GM21526 (cell line): Measurements from ENCODE around the gene THADA.

Experiments
- ATAC-seq: cut with Tn5 transposase; IDR thresholded peaks from one replicate; pipeline ENCODE4 v1.9.1; 2021; ENCODE audit warnings: moderate library complexity; ENCODE audit not compliant: unreplicated experiment, low FRiP score

The THADA gene

DNA sequence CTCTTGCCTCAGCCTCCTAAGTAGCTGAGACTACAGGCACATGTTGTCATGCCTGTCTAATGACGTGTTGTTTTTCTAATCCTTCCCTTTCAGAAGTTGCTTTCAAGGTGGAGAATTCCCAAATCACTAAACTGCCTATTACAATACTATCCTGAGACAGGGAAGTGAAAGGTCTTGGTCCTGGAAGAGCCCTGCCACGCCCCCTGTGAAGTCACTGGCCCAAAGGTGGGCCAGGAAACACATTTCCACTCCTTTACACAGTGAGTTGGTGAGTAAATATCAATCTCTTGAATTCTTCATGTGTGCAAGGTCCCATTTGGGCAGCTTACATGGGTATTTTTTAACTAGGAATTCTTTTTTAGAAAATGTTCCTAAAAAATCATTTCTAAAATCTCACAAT is 150.1 kb downstream of the THADA start:
- ATAC-seq, result no peak

DNA sequence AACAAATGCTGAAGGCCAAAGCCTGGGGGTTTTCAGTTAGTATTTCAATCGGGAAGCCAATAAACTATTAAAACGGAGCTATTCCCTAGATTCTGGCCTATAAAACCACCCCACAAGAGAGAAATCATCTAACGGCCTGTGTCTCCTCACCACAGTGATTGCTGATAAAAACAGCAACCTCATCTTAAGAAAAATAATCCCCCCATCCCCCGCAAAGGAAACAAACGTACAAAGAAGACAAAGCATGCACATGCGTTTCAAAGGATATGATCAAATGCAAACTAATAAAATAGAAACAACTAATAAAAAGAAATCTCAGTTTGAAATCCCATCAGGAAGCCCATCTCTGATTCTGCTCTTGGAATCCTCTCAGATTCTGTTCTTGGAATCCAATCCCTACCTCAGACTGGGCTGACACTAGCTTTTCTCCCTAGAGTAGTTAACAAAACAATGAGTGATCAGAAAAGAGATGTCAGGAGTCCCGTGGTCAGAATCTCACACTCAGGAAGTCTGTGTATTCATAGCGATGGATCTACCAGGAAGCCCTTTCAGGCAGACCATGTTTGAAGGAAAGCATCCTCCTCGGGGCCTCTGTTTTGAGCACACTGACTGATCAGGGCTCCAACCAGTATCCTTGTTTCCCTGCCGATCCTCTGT is 150.7 kb downstream of the THADA start:
- ATAC-seq, result no peak

DNA sequence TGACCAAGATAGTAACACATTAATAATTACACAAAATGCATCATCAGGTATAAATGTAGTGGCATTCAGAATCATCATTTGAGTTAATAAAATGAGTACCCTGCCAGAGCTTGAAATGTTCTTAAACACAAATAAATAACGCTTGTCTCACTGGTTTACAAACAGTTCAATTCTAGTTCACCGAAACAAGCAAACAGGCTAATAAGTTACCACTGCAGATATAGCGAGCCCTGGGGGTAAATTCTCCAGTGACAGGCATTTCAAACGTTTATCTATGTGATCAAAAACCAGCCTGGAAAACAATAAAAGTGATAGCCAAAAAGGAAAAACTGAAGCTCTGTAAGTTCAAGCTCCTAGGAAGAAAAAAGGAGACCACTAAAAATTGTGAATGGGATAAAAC is 152.6 kb downstream of the THADA start:
- no peak for ATAC-seq

DNA sequence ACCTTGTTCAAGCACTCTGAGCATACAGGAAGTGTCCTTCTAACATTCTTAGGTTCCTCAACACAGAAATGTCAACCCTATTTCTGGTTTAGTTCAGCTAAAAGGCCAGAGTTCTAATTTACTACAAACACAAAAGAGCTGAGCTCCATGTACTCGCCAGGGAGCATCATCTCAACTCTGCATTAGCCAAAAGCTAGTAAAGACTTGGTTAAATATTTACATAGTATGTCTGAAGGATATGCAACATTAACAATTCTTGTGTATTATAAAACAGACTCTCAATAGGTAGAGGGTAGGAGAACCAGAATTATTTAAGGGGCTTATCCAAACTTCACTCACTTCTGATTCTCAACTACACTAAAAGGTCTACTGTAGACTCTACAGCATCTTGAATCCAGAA is 154.6 kb downstream of the THADA start:
- no peak for ATAC-seq

DNA sequence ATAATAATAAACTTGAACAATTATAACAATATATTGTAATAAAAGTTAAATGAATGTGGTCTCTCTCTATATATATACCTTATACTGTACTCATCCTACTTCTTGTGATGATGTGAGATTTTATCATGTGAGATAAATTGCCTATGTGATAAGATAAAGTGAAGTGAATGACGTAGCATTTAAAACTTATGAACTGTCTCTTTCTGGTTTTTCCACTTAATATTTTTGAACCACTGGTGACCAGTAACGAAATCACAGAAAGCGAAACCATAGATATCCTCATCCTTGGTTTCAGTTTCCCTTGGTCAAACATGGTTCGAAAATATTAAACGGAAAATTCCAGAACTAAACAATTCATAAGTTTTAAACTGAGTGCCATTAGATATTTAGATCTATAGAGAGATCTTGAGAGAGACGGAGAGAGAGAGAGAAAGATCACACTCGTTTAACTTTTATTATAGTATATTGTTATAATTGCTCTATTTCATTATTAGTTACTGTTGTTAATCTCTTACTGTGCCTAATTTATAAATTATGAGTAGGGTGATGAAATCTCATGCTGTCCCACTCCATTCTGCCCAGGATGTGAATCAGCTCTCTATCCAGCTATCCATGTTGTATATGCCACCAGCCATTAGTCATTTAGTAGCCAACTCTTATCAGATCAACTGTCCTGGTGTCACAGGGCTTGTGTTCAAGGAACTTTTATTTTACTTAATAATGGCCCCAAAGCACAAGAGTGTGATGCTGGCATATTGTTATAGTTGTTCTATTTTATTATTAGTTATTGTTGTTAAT is 156.8 kb downstream of the THADA start:
- no peak for ATAC-seq

DNA sequence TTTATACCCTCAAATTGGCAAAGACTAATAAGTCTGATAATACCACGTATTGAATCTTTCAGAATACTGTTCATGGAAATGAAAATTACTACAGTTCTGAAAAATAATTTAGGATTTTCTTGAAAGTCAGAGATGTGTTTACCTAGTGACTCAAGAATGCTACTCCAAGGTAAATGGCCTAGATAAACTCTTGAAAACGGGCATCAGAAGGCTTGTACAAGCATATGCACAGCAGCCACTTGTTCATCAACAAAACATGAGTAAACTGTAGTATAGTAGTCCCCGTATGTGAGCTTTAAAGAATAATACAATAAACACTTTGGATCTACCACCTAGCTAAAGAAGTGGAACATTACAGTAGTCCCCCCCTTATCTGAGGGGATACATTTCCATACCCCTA is 157.5 kb downstream of the THADA start:
- ATAC-seq, result no peak

DNA sequence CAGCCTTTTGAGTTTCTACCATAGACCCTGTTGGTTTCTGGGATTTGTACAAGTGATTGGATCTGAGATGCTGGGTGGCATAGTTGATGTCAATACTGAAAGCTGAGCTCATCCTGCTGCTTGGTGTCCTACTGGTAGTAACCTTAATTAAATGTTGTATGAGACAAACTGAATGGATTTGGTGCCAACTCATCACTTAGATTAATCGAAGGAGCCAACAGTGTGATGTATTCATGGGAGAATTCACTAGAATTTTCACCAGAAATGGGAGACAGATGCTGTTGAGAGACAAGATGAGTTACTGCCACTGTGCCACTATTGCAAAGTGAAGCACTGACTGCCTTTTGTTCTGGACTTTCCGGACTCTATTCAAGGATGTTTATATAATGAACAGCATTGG is 158.5 kb downstream of the THADA start:
- no peak for ATAC-seq

DNA sequence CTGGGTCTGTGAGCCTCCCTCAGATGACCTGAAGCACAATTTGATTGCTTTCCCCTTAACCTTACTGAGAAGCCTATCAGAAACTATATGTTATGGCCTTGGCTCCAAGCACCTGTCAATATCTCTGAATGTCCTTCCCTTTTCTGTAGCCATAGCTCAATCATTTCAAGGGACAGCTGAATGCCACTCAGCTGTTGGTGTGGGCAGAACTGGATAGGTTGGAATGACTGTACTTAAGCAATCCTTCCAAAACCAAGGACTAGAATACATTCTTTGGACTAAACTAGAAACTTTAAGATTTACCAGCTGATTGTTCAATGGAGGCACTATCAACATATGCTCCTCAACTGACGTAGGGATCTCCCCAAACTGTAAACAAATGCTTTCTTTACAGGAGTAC is 159.4 kb downstream of the THADA start:
- no peak for ATAC-seq

DNA sequence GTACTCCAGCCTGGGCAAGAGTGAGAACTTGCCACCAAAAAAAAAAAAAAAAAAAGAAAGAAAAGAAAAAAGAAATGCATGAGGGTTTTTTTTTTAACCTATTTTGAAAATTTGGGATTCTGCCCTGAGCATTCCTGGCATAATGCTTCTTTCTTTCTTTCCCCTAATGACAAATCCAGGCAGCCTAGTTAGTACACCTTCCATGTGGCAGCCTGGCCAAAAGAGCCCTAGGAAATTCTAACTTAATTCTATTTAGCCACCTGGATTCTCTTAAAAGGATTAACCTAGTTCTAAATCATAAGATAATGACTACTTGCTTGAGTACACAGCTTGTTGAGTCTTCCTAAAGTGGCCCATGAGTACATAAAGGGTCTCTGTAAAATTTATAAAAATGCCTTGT is 160.1 kb downstream of the THADA start:
- ATAC-seq, result no peak

DNA sequence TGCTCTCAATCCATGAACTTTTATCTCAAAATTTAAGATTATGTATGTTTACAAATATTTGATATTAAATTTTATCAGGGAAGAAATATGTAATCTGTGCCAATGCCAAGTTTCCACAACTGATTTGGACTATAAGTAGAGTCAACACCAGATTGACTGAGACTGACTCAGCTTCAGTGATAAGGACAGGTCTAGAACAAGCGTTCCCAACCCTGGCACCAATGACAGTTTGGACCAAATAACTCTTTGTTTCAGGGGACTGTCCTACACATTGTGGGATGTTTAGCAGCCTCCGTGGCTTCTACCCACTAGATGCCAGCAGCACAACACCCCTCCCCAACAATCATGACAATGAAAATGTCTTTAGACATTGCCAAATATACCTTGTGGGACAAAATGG is 165.3 kb downstream of the THADA start:
- no peak for ATAC-seq

DNA sequence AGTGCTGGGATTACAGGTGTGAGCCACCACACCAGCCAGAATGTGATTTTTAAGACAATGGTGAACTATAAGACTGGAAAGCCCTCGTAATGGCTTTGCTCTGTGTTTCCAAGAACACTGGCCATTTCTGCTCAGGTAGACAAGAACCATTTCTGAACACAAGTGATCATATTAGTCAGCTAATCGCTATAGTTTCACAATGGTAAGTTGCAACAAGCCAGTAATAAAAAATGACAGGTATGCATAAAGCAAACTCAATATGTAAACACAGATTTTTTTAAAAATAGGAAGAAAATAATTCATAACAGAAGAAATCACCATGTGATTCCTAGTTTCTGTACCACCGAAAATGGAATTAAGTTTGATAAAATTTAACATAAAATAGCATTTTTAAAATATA is 166.5 kb downstream of the THADA start:
- no peak for ATAC-seq

DNA sequence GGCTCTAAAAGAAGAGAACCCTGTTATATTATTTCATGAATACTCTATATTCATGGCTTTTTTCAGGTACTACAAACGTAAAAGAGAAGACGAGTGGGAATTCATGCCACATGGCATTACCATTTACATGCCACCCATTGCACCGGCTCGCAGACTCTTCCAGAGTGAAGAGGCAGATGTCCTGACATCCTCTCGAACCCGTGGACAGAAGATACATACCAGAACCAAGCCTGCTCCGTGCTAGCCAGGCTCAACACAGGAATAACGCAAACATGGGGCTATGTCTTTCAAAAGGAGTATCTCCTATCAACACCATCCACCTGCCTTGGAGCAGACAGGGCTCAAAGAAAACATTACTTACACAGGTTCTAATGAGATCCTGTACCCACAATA is 168.8 kb downstream of the THADA start:
- ATAC-seq, result no peak

DNA sequence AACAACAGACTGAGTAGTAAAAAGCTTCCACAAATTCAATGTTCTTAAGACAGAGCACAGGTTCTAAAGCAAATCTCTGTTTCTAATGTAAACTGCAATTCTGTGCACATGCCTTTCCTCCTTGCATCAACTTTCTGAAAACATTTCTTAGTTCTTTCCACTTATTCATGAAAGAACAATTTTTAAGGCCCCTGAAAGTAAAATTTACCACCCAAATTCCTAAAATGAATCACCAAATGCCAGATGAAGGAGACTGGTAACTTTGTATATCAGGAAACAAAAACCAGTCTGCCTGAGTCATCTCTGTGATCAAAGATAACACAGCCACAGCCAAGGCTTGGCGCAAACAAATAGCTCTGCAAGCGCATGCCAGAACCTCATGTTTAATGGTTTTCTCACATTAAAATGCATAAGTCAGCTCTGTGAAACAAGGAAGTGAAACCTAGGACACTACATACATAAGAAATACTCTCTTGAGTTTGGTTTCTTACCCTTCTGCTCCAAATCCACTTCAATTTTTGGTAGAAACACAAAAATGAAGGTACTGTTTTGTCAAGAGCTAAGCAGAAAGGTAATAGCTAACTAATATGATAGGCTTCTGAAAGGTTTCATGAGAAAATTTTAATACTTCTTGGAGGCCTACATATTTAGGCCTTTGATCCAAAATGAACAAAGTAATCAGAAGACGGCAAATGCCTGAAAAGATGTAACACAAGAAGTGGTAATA is 169.4 kb downstream of the THADA start:
- ATAC-seq, result peak; percentile 79

DNA sequence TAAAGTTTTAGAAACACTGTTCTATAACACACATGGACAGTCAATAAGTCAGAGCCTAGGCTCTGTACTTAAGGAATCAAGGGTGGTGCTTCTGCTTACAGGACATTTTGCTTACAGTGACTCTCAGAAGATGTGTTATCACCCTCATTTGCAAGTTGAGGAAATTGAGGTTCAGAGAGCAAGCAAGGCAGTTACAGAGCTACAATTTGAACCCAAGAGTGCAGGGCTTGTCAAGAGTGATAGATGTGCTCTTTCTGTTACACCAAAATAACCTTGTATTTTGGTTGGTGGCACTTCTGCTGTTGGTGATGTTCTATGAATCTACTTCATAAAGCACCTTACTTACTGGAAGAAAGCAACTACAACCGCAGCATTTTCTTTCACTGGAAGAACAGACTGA is 170.2 kb downstream of the THADA start:
- no peak for ATAC-seq

DNA sequence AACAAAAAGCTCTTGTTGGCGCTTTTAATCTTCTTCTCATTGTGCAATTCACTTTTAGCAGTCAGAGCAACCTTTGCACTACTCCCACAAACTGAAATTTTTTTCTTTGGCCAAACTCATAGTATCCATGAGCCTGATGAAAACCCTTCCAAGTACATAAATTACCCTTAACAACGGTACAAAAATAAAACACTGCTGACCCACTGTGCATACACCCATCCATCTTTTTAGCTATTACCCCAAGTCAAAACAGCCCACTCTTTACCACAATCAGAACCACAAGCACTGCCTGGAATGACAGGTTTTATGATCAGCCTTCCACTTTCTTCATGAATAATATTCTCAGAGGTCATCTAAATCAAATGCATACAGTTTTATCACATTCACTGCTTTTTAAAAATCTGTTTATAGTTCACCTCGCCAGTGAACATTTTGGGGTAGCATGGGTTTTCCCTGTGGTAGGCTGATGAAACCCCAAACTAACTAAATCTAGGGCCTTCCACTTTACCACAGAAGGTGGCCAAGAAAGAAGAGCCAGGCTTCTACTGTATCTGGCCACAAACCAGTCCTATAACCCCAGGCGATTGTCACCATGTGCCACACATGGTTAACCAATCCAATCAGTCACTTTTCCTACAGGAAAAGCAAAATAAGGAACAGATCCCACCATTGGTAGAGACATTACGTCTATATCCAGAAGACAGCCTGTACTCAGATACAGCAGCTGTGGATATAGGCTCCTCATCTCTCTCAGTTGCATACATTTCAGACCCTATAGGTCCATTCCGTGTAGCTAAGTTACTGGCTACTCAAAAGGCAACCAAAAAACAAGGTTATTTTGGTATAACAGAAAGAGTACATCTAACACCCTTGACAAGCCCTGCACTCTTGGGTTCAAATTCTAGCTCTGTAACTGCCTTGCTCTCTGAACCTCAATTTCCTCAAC is 171.3 kb downstream of the THADA start:
- no peak for ATAC-seq

DNA sequence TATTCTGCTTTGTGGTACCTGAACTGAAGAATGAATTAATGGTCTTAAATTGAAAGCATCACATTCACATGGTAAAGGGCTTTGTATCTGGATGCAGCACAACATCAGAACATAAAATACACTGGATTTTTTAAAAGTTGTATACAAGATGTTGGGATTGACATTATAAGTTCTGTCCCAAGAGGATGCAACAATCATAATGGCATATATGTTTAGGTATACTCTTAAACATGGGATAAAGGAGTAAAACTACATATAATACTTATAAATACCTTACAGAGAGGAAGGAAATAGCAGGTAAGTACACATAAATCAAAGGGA is 171.9 kb downstream of the THADA start:
- no peak for ATAC-seq

DNA sequence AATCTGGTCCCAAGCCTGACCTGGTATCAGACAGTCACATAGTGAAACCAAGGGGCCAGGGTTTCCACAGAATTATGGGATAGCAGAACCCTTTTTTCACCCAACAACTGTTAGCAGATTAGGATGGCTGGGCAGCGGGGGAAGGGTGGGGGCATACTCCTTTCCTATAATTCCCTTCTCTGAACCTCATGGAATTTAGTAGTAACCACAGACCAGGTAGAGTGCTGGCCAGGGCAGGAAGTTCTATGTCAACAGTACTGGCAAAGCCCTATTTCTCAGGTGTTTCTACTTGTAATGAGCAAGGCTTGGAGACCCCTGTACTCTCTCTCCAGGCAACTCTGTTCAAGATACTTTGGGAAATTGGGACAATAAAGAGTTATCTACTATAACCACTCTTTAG is 174.6 kb downstream of the THADA start:
- ATAC-seq, result no peak

DNA sequence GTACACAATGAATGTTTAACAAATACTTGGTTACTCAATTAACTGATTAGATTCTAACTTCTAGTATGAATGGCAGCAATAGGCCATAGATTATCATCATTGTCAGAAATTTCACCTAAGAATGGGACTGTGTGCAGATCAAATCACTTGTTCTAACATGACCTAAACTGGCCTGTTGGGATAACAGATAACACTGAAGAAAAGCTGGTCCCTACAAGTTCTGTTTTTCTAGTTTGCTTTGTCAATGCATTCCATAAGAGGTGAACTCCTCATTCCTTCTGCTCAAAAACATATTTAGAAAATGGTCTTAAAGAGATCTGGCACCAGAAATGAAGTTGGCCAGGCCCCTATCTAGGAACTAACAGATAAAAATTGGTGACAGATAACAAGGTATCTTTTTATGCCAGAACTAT is 175.4 kb downstream of the THADA start:
- no peak for ATAC-seq

DNA sequence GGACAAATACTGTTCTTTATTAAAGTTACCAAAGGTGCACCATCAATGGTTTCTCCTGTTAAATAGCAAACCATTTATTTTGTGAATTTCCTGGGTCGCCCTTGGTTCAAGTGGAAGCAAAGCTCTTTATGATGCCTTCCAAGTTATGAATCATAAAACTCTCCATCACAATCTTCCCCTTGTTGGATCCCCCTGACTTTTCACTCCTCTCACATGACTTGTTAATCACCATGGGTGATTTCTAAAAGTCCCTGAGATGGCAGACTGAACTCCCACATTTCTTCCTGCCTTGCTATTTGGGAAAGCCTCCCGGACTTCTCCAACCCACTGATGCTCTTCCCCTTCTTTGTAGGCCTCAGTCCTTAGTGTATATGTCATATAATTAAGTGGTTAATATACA is 176.0 kb downstream of the THADA start:
- ATAC-seq, result no peak

DNA sequence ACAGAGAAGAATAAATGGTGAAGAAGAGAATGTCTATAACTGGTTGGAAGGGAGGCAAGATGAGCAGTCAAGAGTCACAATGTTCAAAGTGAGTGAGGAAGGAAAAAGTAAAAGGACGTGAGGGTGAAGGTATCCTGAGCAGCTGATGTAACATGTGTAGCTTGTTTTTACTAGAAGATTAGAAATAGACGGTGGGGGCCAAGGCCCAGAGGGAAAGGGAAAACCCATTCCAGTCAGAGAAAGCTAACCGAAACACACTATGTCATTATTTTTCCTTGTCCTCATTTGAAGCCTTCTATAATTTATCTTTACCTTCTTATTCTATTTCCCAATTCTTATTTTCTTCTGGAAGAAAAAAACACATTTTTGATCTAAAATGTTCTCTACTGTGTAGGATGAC is 176.6 kb downstream of the THADA start:
- no peak for ATAC-seq

DNA sequence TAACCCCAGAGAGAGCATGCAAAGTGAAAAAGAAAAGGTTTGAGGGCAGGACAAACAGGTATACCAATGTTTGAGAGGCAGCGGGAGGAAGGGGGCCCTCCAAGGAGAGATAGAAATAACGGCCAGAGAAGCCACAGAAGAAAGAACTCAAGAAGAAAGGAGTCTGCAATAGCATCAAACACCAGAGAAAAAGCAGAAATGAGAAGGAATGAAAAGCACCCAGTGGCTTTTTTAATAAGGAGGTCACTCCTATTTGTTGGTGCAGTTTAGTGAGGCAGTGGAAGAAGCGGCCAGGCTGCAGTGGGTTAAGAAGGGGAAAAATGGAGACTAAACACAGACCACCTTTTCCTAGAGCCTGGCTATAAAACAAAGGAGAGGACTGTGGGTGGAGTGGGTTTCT is 177.2 kb downstream of the THADA start:
- ATAC-seq, result no peak
